Measurements from ENCODE around the gene SH2D1B.

SH2D1B gene

DNA sequence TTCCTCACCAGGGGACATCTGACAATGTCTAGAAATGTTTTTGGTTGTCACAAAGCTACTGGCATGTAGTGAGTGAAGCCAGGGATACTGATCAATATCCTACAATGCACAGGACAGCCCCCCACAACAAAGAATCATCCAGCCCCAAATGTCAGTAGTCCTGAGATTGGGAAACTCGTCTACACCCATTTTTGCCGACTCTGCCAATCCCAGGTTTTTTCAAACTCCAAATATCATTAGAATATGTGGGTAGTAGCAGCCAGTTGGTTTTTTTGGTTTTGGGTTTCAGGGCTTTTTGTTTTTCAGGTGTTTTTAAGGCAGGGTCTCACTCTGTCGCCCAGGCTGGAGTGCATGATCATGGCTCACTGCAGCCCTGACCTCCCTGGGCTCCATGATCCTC, 41.2 kb downstream of the SH2D1B start:
- Histone ChIP-seq H3K4me3 (ENCODE audit: low read depth, low read length) (no peak overlapping the region), H3K36me3 (replicated peaks) (no peaks in the 10 kb centered on the region), H3K27ac (no peak overlapping the region), H3K27me3 (replicated peaks) (no peaks in the 10 kb centered on the region)
- no peak for TF ChIP-seq CTCF (IDR thresholded peaks at IDR 0.05; ENCODE audit: low read depth, low read length, missing control alignments)
- no peak for DNase-seq
- in situ Hi-C loops (cut with HindIII; ENCODE audit: low pct_ligation_motif_present, low sequenced_read_pairs), result no loop called here

DNA sequence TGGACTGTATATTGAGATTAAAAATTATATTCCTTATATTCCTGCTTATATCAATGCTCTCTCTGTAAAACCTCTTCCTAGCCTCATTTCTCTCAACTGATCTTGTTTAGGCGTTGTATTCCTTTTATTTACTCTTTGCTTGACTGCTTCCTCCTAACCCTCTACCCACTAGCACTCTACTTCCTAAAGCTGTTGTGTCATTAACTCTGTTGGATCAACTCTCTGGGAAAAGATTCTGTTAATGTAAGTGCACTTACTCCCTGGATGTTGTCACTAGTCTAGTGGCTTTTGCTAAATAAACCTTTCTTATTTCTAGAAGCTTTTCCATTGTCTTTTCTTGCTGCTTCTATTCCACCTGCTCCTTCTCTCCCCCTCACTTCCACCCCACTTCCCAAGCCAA, 41.8 kb downstream of the SH2D1B start:
- no peak for DNase-seq
- no peak for TF ChIP-seq CTCF (IDR thresholded peaks at IDR 0.05; ENCODE audit: low read depth, low read length, missing control alignments)
- no peak overlapping the region for H3K27ac ChIP-seq
- H3K36me3 ChIP-seq (replicated peaks), result no peaks in the 10 kb centered on the region
- in situ Hi-C loops (cut with HindIII; ENCODE audit: low pct_ligation_motif_present, low sequenced_read_pairs), result no loop called here
- H3K27me3 ChIP-seq (replicated peaks), result no peaks in the 10 kb centered on the region
- no peak overlapping the region for H3K4me3 ChIP-seq (ENCODE audit: low read depth, low read length)

GRCh38 chr1:162369571-162369970, 42.4 kb downstream of the SH2D1B start:
- no peak for DNase-seq
- H3K27ac ChIP-seq, result no peak overlapping the region
- H3K4me3 ChIP-seq (ENCODE audit: low read depth, low read length), result no peak overlapping the region
- H3K36me3 ChIP-seq (replicated peaks), result no peaks in the 10 kb centered on the region
- no peaks in the 10 kb centered on the region for H3K27me3 ChIP-seq (replicated peaks)
- TF ChIP-seq CTCF (IDR thresholded peaks at IDR 0.05; ENCODE audit: low read depth, low read length, missing control alignments), result no peak
- in situ Hi-C loops (cut with HindIII; ENCODE audit: low pct_ligation_motif_present, low sequenced_read_pairs), result no loop called here

GRCh38 chr1:162368451-162368850, 43.5 kb downstream of the SH2D1B start:
- no peaks in the 10 kb centered on the region for H3K27me3 ChIP-seq (replicated peaks)
- no peak overlapping the region for H3K27ac ChIP-seq
- no peaks in the 10 kb centered on the region for H3K36me3 ChIP-seq (replicated peaks)
- in situ Hi-C loops (cut with HindIII; ENCODE audit: low pct_ligation_motif_present, low sequenced_read_pairs), result no loop called here
- TF ChIP-seq CTCF (IDR thresholded peaks at IDR 0.05; ENCODE audit: low read depth, low read length, missing control alignments), result no peak
- no peak overlapping the region for H3K4me3 ChIP-seq (ENCODE audit: low read depth, low read length)
- no peak for DNase-seq

DNA sequence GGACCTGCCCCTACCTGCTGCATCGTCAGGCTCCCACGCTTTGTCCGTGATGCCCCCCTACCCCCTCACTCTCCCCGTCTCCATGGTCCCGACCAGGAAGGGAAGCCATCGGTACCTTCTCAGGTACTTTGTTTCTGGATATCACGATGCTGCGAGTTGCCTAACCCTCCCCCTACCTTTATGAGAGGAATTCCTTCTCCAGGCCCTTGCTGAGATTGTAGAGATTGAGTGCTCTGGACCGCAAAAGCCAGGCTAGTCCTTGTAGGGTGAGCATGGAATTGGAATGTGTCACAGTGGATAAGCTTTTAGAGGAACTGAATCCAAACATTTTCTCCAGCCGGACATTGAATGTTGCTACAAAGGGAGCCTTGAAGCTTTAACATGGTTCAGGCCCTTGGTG, 44.2 kb downstream of the SH2D1B start:
- no peaks in the 10 kb centered on the region for H3K36me3 ChIP-seq (replicated peaks)
- H3K4me3 ChIP-seq (ENCODE audit: low read depth, low read length), result no peak overlapping the region
- no peaks in the 10 kb centered on the region for H3K27me3 ChIP-seq (replicated peaks)
- no peak for DNase-seq
- in situ Hi-C loops (cut with HindIII; ENCODE audit: low pct_ligation_motif_present, low sequenced_read_pairs), result no loop called here
- no peak overlapping the region for H3K27ac ChIP-seq
- no peak for TF ChIP-seq CTCF (IDR thresholded peaks at IDR 0.05; ENCODE audit: low read depth, low read length, missing control alignments)

DNA sequence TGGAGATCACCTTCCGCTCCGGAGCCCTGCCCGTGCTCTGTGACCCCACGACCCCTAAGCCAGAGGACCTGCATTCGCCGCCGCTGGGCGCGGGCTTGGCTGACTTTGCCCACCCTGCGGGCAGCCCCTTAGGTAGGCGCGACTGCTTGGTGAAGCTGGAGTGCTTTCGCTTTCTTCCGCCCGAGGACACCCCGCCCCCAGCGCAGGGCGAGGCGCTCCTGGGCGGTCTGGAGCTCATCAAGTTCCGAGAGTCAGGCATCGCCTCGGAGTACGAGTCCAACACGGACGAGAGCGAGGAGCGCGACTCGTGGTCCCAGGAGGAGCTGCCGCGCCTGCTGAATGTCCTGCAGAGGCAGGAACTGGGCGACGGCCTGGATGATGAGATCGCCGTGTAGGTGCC, 44.9 kb downstream of the SH2D1B start:
- DNase-seq, result no peak
- in situ Hi-C loops (cut with HindIII; ENCODE audit: low pct_ligation_motif_present, low sequenced_read_pairs), result no loop called here
- no peak for TF ChIP-seq CTCF (IDR thresholded peaks at IDR 0.05; ENCODE audit: low read depth, low read length, missing control alignments)
- Histone ChIP-seq H3K4me3 (ENCODE audit: low read depth, low read length) (peak overlapping the region; percentile 33), H3K36me3 (replicated peaks) (no peaks in the 10 kb centered on the region), H3K27ac (no peak overlapping the region), H3K27me3 (replicated peaks) (no peaks in the 10 kb centered on the region)
